GM18870 (cell line): ENCODE measurements around the gene RERE.
"Not testable (repeated sequence)": the region's sequence is repeated elsewhere in the genome, so short reads cannot be mapped to it uniquely, and the experiment has no call there.

Experiments used
- ATAC-seq: cut with Tn5 transposase; IDR thresholded peaks from one replicate; pipeline ENCODE4 v1.9.1; 2021; ENCODE audit warnings: moderate library complexity; ENCODE audit not compliant: unreplicated experiment

RERE gene

GRCh38 chr1:8396083-8396785 lies 421.2 kb downstream of the RERE start:
- no peak for ATAC-seq

GRCh38 chr1:8395433-8395866 lies 422.0 kb downstream of the RERE start:
- no peak for ATAC-seq

GRCh38 chr1:8394456-8395321 lies 422.8 kb downstream of the RERE start:
- ATAC-seq: no peak

GRCh38 chr1:8392522-8392921 lies 424.9 kb downstream of the RERE start:
- no peak for ATAC-seq

GRCh38 chr1:8390707-8391106 lies 426.7 kb downstream of the RERE start:
- ATAC-seq: no peak

- no peak for ATAC-seq
Measured at GRCh38 chr1:8389958-8390535, 427.4 kb downstream of the RERE start.

- no peak for ATAC-seq
Measured at GRCh38 chr1:8388732-8389562, 428.5 kb downstream of the RERE start.

GRCh38 chr1:8386247-8386646 lies 431.2 kb downstream of the RERE start:
- no peak for ATAC-seq

- ATAC-seq: no peak
Measured at GRCh38 chr1:8384577-8384976, 432.9 kb downstream of the RERE start.

GRCh38 chr1:8384088-8384487 lies 433.4 kb downstream of the RERE start:
- ATAC-seq: no peak

GRCh38 chr1:8382608-8383505 lies 434.6 kb downstream of the RERE start:
- ATAC-seq: no peak

- ATAC-seq: no peak
Measured at GRCh38 chr1:8382051-8382505, 435.4 kb downstream of the RERE start.

GRCh38 chr1:8381618-8382017 lies 435.8 kb downstream of the RERE start:
- ATAC-seq: no peak

- ATAC-seq: not testable (repeated sequence)
Measured at GRCh38 chr1:8380310-8380709, 437.1 kb downstream of the RERE start.

- no peak for ATAC-seq
Measured at GRCh38 chr1:8379513-8380186, 437.8 kb downstream of the RERE start.

GRCh38 chr1:8378981-8379470 lies 438.4 kb downstream of the RERE start:
- no peak for ATAC-seq

GRCh38 chr1:8378178-8378577 lies 439.3 kb downstream of the RERE start:
- no peak for ATAC-seq

- ATAC-seq: no peak
Measured at GRCh38 chr1:8377271-8377981, 440.0 kb downstream of the RERE start.
